HepG2 (cell line): Measurements from ENCODE around the gene VWA3A. TPM values are rescaled to one million over a fixed set of nuclear protein-coding genes. Genes with fewer than 3 reads are reported as not detected.

Experiments used
- ATAC-seq: fragments of 200-7000 bp; cut with Tn5 transposase; 3 replicates; pipeline ENCODE4 v1.9.1; 2020; ENCODE audit warnings: mild to moderate bottlenecking, moderate library complexity
- BruUV-seq: library from RNA; stranded (reverse); fragments of 400-500 nt; replicated peaks from 2 replicates; lab custom pipeline; 2021; lab: Mats Ljungman, UMichigan
- CTCF ChIA-PET: fragments of 300-600 bp; formaldehyde crosslinking; extraction: SDS; loops from one replicate; lab custom pipeline; 2021; ENCODE audit warnings: low total read pairs, inconsistent platforms, low intra/inter-chr PET ratio; lab: Yijun Ruan, JAX
- POLR2A ChIA-PET: fragments of 350-600 bp; sonication (Branson Sonifier 250); formaldehyde crosslinking; loops from one replicate; lab custom pipeline; 2020; ENCODE audit warnings: antibody characterized with exemption, inconsistent platforms; lab: Yijun Ruan, JAX
- DNase-seq: peaks from one replicate; pipeline ENCODE4 v3.0.0-alpha.2; 2015; ENCODE audit warnings: low spot score
- FAIRE-seq: peaks from 3 replicates; lab custom pipeline; 2011; peaks lifted over from hg19 to GRCh38; lab: Jason Lieb, UNC
- H2AFZ ChIP-seq: one replicate; pipeline ENCODE4 v1.6.1; 2011; ENCODE audit warnings: low read length, inconsistent platforms
- H3K27ac ChIP-seq: fragments of 300-600 bp; 3 replicates; pipeline ENCODE4 v1.8.0; 2011; ENCODE audit warnings: mixed run types, mild to moderate bottlenecking, mixed read lengths, low read length, inconsistent platforms; ENCODE audit not compliant: insufficient read depth; ENCODE audit errors: extremely low read length
- H3K27me3 ChIP-seq, 2 experiments: fragments of 200-600 bp in 1 of 2; 2 replicates in 1 of 2; 3 replicates in 1 of 2; pipeline versions ENCODE4 v1.6.0 to v1.8.0; 2011; ENCODE audit warnings: low read length in 2 of 2, mild to moderate bottlenecking in 2 of 2, moderate library complexity in 2 of 2, inconsistent platforms in 1 of 2; ENCODE audit not compliant: insufficient read depth in 2 of 2, control insufficient read depth in 1 of 2
- H3K36me3 ChIP-seq, 2 experiments: fragments of 200-600 bp in 1 of 2; replicated peaks in 1 of 2; 2 replicates in 1 of 2; 3 replicates in 1 of 2; pipeline versions ENCODE4 v1.5.1 to v1.8.0; 2011; ENCODE audit warnings: low read length in 2 of 2, inconsistent platforms in 1 of 2; ENCODE audit not compliant: insufficient read depth in 2 of 2, control insufficient read depth in 1 of 2
- H3K4me1 ChIP-seq: 2 replicates; pipeline ENCODE4 v1.5.1; 2012; ENCODE audit warnings: low read length, inconsistent platforms; ENCODE audit not compliant: insufficient read depth
- H3K4me2 ChIP-seq: 2 replicates; pipeline ENCODE4 v1.6.0; 2011; ENCODE audit warnings: low read depth, low read length, inconsistent platforms
- H3K4me3 ChIP-seq, 3 experiments: fragments of 200-600 bp in 1 of 3; sonication (generic), shearing (Covaris generic) in 1 of 3; replicated peaks in 1 of 3; 2 replicates each; pipeline ENCODE4 v1.5.1; 2011 to 2016; ENCODE audit warnings: low read length in 3 of 3, inconsistent platforms in 2 of 3, low read depth in 2 of 3, mild to moderate bottlenecking in 2 of 3, control low read depth in 1 of 3, mixed read lengths in 1 of 3; ENCODE audit not compliant: insufficient read depth in 1 of 3
- H3K79me2 ChIP-seq: one replicate; pipeline ENCODE4 v1.6.1; 2011; ENCODE audit warnings: low read length, inconsistent platforms; ENCODE audit not compliant: insufficient read depth
- H3K9ac ChIP-seq: 2 replicates; pipeline ENCODE4 v1.6.0; 2011; ENCODE audit warnings: mild to moderate bottlenecking, low read depth, low read length, inconsistent platforms; ENCODE audit not compliant: insufficient read depth
- H3K9me3 ChIP-seq: 2 replicates; pipeline ENCODE4 v1.5.1; 2012; ENCODE audit warnings: mild to moderate bottlenecking, low read length
- H4K20me1 ChIP-seq: 2 replicates; pipeline ENCODE4 v1.6.0; 2011; ENCODE audit warnings: inconsistent platforms, mild to moderate bottlenecking, low read length, moderate library complexity; ENCODE audit not compliant: insufficient read depth
- MLLT10 ChIP-seq: sonication (generic); formaldehyde crosslinking; IDR thresholded peaks from 2 replicates; pipeline ENCODE4 v1.4.0; 2020; ENCODE audit warnings: missing genetic modification reagents
- RBFOX2 ChIP-seq: fragments of 200-400 bp; formaldehyde crosslinking; IDR thresholded peaks from 2 replicates; pipeline ENCODE4 v1.6.1; 2017; ENCODE audit warnings: low read depth, mild to moderate bottlenecking, low read length
- ZNF136 ChIP-seq: sonication (generic); formaldehyde crosslinking; IDR thresholded peaks from 2 replicates; pipeline ENCODE4 v1.8.1; 2022; ENCODE audit warnings: low read depth, mild to moderate bottlenecking, moderate library complexity, missing genetic modification reagents
- ZNF20 ChIP-seq: sonication (generic); formaldehyde crosslinking; IDR thresholded peaks from 2 replicates; pipeline ENCODE4 v1.4.0; 2020; ENCODE audit warnings: mild to moderate bottlenecking, moderate library complexity, missing genetic modification reagents
- ZNF333 ChIP-seq: sonication (generic); formaldehyde crosslinking; IDR thresholded peaks from 2 replicates; pipeline ENCODE4 v1.4.0; 2020; ENCODE audit warnings: mild to moderate bottlenecking, missing genetic modification reagents, borderline replicate concordance
- ZSCAN22 ChIP-seq: sonication (generic); formaldehyde crosslinking; IDR thresholded peaks from 2 replicates; pipeline ENCODE4 v1.4.0; 2020; ENCODE audit warnings: mild to moderate bottlenecking, missing genetic modification reagents
- WGBS: methylation state at CpG from one replicate; pipeline ENCODE4 v1.1.6; 2017; ENCODE audit warnings: low lambda C conversion rate; 5-methylcytosine and 5-hydroxymethylcytosine counted together
- in situ Hi-C: cut with HindIII; loops from 2 replicates; pipeline ENCODE4 v1.10.0; 2017; ENCODE audit warnings: low pct_unique_long_range_greater_than_20kb; ENCODE audit not compliant: extremely low pct_ligation_motif_present
- intact Hi-C: fragments of 100-400 bp; cut with micrococcal nuclease; formaldehyde crosslinking; loops from one replicate; pipeline ENCODE4 v1.10.0; 2022; ENCODE audit not compliant: unreplicated experiment
- polyA plus RNA-seq, 8 experiments: library from polyadenylated mRNA; depleted of rRNA in 3 of 8; stranded (reverse) in 7 of 8; unstranded in 1 of 8; fragments of >200 nt; fragmentation: Illumina TruSeq in 4 of 8; extraction: Trizol in 4 of 8; gene quantifications; 2 replicates each; pipeline versions ENCODE4 v1.2.1 to v1.2.3, GENCODE V29; 2011 to 2016; ENCODE audit warnings: low read depth in 4 of 8, missing spikeins in 1 of 8, mixed read lengths in 1 of 8; ENCODE audit not compliant: insufficient read depth in 1 of 8
- total RNA-seq, 5 experiments: library from RNA; depleted of rRNA; stranded (reverse); fragments of >200 nt; fragmentation: Illumina TruSeq; extraction: Trizol; gene quantifications; 2 replicates each; pipeline ENCODE4 v1.2.3, GENCODE V29; 2016; ENCODE audit warnings: low read depth in 1 of 5
- TF ChIP-seq, protein P1 (sequence below), 2 experiments: IDR thresholded peaks; 2 replicates each; pipeline ENCODE4 v1.6.1; 2011 to 2012; ENCODE audit warnings: low read length in 2 of 2, borderline replicate concordance in 1 of 2, low read depth in 1 of 2, mild to moderate bottlenecking in 1 of 2, moderate library complexity in 1 of 2
- TF ChIP-seq, protein P2 (sequence below): sonication (generic); formaldehyde crosslinking; IDR thresholded peaks from 2 replicates; pipeline ENCODE4; 2020; ENCODE audit warnings: missing genetic modification reagents, mild to moderate bottlenecking, borderline replicate concordance
- TF ChIP-seq, protein P3 (sequence below): sonication (generic); formaldehyde crosslinking; IDR thresholded peaks from 2 replicates; pipeline ENCODE4 v1.5.0; 2020; ENCODE audit warnings: mild to moderate bottlenecking, missing genetic modification reagents

VWA3A gene
- total and polyA plus RNA-seq, 2 of the 13 experiments (the other 11 are each of a cell fraction or from before 2014, with no cell fraction given), result 0.03 to 0.07 TPM

DNA sequence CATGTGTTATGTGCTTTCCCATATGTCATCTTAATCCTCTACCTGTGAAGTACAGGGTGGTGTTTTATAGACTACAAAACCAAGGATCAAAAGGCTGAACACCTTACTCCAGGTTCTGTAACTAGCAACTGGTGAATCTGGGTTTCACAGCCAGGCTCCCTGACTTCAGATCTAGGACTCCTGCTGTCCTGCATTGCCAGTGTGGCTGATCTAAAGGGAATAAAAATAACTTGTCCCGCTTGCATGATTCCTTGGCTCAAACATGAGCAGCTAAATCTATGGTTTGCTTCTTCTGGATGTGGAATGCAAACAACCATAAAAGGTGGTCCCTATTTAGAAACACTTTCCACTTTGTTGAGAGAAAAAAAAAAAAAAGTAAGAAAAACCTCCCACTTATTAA lies 3.7 kb upstream of the VWA3A start:
- no peak overlapping the region for H3K4me2 ChIP-seq
- WGBS, result 94% methylated on average over 1 of the region's 1 CpG
- DNase-seq (no peak), FAIRE-seq (no peak), ATAC-seq (no peak)
- H3K9me3 ChIP-seq, result no peaks in the 10 kb centered on the region
- H3K36me3 ChIP-seq, result peaks cover 0 to 8% of the 10 kb centered on the region in 2 experiments; a peak in 2 of 5 replicates
- H3K4me3 ChIP-seq, result no peak overlapping the region
- no peak overlapping the region for H3K9ac ChIP-seq
- no peaks in the 10 kb centered on the region for H4K20me1 ChIP-seq
- ChIA-PET POLR2A (no interaction called here), CTCF (no interaction called here)
- H3K4me1 ChIP-seq, result peaks cover 10% of the 10 kb centered on the region
- no peak for TF ChIP-seq ZNF333 (CRISPR knock-in tag)
- no peak for TF ChIP-seq ZSCAN22
- TF ChIP-seq MLLT10, result no peak
- TF ChIP-seq, protein P1, sequence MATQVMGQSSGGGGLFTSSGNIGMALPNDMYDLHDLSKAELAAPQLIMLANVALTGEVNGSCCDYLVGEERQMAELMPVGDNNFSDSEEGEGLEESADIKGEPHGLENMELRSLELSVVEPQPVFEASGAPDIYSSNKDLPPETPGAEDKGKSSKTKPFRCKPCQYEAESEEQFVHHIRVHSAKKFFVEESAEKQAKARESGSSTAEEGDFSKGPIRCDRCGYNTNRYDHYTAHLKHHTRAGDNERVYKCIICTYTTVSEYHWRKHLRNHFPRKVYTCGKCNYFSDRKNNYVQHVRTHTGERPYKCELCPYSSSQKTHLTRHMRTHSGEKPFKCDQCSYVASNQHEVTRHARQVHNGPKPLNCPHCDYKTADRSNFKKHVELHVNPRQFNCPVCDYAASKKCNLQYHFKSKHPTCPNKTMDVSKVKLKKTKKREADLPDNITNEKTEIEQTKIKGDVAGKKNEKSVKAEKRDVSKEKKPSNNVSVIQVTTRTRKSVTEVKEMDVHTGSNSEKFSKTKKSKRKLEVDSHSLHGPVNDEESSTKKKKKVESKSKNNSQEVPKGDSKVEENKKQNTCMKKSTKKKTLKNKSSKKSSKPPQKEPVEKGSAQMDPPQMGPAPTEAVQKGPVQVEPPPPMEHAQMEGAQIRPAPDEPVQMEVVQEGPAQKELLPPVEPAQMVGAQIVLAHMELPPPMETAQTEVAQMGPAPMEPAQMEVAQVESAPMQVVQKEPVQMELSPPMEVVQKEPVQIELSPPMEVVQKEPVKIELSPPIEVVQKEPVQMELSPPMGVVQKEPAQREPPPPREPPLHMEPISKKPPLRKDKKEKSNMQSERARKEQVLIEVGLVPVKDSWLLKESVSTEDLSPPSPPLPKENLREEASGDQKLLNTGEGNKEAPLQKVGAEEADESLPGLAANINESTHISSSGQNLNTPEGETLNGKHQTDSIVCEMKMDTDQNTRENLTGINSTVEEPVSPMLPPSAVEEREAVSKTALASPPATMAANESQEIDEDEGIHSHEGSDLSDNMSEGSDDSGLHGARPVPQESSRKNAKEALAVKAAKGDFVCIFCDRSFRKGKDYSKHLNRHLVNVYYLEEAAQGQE (IDR thresholded peaks at IDR 0.05; ENCODE audit: borderline replicate concordance in 1 of 2, low read depth in 1 of 2, low read length in 2 of 2), result no peak
- in situ Hi-C loops, result loop anchor here (25.0 kb wide), 1 partner anchor 276 kb away; no protein-coding TSS in a partner anchor
- intact Hi-C loops, result no loop called here
- no peaks in the 10 kb centered on the region for H3K79me2 ChIP-seq
- H3K27ac ChIP-seq, result no peak overlapping the region
- H2AFZ ChIP-seq, result no peak overlapping the region
- peaks cover 0 to 10% of the 10 kb centered on the region in 2 experiments; a peak in 1 of 5 replicates for H3K27me3 ChIP-seq
- BruUV-seq, result no TSS peak

DNA sequence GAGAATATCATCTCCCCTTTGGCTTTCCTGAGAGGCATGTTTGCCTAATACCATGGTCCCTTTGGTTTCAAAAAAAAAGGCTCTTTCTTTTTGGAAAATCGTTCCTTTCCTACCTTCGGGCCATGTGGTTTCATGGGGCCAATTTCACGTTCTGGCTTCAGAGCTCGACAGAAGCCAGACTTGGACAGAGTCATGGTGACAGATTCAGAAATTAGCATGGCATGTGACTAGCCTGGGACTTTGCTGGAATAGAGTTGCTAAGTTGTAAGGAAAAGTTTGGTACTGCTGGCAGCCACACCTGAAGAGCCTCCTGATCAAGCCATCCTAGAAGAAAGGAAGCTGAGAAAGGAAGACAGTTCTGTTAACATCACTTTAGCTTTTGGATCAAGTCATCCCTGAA lies 2.4 kb upstream of the VWA3A start:
- H3K4me3 ChIP-seq, result no peak overlapping the region
- ATAC-seq (no peak), FAIRE-seq (no peak), DNase-seq (no peak)
- H3K27me3 ChIP-seq, result peaks cover 0 to 10% of the 10 kb centered on the region in 2 experiments; a peak in 1 of 5 replicates
- BruUV-seq, result no TSS peak
- no peak overlapping the region for H3K9ac ChIP-seq
- no peak overlapping the region for H2AFZ ChIP-seq
- H3K36me3 ChIP-seq, result peaks cover 0 to 8% of the 10 kb centered on the region in 2 experiments; a peak in 2 of 5 replicates
- WGBS, result 79% methylated on average over 4 of the region's 4 CpGs
- no peaks in the 10 kb centered on the region for H3K79me2 ChIP-seq
- peaks cover 10% of the 10 kb centered on the region for H3K4me1 ChIP-seq
- intact Hi-C loops, result no loop called here
- no peaks in the 10 kb centered on the region for H4K20me1 ChIP-seq
- no peaks in the 10 kb centered on the region for H3K9me3 ChIP-seq
- H3K27ac ChIP-seq, result no peak overlapping the region
- CTCF ChIA-PET, result no interaction called here
- POLR2A ChIA-PET, result no interaction called here
- H3K4me2 ChIP-seq, result no peak overlapping the region
- in situ Hi-C loops, result loop anchor here (25.0 kb wide), 1 partner anchor 278 kb away; no protein-coding TSS in a partner anchor
- TF ChIP-seq ZNF136 (CRISPR knock-in tag), result no peak
- TF ChIP-seq RBFOX2, result no peak
- TF ChIP-seq ZNF20 (CRISPR knock-in tag), result no peak
- TF ChIP-seq, protein P2, sequence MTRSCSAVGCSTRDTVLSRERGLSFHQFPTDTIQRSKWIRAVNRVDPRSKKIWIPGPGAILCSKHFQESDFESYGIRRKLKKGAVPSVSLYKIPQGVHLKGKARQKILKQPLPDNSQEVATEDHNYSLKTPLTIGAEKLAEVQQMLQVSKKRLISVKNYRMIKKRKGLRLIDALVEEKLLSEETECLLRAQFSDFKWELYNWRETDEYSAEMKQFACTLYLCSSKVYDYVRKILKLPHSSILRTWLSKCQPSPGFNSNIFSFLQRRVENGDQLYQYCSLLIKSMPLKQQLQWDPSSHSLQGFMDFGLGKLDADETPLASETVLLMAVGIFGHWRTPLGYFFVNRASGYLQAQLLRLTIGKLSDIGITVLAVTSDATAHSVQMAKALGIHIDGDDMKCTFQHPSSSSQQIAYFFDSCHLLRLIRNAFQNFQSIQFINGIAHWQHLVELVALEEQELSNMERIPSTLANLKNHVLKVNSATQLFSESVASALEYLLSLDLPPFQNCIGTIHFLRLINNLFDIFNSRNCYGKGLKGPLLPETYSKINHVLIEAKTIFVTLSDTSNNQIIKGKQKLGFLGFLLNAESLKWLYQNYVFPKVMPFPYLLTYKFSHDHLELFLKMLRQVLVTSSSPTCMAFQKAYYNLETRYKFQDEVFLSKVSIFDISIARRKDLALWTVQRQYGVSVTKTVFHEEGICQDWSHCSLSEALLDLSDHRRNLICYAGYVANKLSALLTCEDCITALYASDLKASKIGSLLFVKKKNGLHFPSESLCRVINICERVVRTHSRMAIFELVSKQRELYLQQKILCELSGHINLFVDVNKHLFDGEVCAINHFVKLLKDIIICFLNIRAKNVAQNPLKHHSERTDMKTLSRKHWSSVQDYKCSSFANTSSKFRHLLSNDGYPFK (CRISPR knock-in tag), result no peak
- TF ChIP-seq, protein P3, sequence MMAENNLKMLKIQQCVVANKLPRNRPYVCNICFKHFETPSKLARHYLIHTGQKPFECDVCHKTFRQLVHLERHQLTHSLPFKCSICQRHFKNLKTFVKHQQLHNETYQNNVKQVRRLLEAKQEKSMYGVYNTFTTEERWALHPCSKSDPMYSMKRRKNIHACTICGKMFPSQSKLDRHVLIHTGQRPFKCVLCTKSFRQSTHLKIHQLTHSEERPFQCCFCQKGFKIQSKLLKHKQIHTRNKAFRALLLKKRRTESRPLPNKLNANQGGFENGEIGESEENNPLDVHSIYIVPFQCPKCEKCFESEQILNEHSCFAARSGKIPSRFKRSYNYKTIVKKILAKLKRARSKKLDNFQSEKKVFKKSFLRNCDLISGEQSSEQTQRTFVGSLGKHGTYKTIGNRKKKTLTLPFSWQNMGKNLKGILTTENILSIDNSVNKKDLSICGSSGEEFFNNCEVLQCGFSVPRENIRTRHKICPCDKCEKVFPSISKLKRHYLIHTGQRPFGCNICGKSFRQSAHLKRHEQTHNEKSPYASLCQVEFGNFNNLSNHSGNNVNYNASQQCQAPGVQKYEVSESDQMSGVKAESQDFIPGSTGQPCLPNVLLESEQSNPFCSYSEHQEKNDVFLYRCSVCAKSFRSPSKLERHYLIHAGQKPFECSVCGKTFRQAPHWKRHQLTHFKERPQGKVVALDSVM (CRISPR knock-in tag), result no peak
